NCI-H2081 (cell line): ENCODE results near the gene MVD.
A peak's percentile ranks its signal among the peaks of the same experiment; 100 is the strongest.
"Not testable (repeated sequence)": the region's sequence is repeated elsewhere in the genome, so short reads cannot be mapped to it uniquely, and the experiment has no call there.

ENCODE experiments used
- DNase-seq, 2 experiments: peaks; one replicate each; lab custom pipeline; 2025; lab: John Stamatoyannopoulos, UW

The MVD gene

GRCh38 chr16:88626646-88627045, 36.2 kb downstream of the MVD start:
- no peak for DNase-seq

- no peak for DNase-seq
These were observed 37.8 kb downstream of the MVD start for GRCh38 chr16:88624977-88625576.

- DNase-seq, result no peak
These were observed 38.4 kb downstream of the MVD start for GRCh38 chr16:88624481-88624880.

GRCh38 chr16:88623858-88624257, 39.0 kb downstream of the MVD start:
- DNase-seq, result no peak

- no peak for DNase-seq
These were observed 40.0 kb downstream of the MVD start for GRCh38 chr16:88622866-88623265.

DNA sequence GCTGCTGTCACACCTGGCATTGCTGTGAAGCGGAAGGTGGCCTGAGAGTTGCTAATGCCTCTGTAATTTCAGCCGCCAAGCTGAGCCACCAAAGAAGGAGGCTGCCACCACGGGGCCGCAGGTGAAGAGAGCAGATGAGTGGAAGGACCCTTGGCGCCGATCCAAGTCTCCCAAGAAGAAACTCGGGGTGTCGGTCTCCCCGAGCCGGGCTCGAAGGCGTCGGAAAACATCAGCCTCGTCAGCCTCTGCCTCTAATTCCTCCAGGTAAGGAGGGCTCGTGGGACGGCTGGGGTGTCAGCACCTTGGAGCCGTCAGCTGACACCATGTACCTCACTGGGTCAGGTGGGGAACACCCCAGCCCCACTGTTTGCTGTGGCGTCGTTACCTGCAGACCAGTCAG, 40.8 kb downstream of the MVD start:
- no peak for DNase-seq

- no peak for DNase-seq
These were observed 42.8 kb downstream of the MVD start for GRCh38 chr16:88619859-88620815.

DNA sequence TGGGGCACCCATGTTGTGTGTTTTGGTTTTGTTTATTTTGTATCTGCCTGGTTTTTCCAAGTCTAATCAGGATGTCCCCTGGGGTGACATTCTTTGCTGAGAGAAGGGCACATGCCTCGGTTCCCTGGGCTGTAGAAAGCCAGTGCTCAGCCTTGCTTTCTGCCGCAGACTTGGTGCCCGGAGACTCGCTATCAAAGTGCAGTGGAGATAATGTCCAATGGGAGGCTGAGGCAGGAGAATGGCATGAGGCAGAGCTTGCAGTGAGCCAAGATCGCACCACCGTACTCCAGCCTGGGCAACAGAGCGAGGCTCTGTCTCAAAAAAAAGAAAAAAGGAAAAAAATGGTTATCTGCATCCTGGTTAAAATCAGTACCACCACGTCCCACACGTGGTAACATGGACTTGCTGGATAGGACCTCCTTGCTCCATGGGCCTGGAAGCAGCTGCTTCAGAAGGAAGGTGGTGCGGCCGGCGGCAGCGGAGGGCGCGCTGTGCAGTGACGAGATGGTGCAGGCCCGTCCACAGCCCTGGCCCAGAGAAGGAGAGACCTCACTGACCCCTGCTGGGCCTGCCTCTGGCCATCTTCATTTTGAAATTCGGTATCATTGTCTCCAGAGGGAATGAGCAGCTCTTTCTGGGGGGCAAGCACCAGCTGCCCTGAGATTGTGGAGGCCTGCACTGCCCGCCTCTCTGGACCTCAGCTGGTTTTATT, 43.8 kb downstream of the MVD start:
- DNase-seq, result no peak

DNA sequence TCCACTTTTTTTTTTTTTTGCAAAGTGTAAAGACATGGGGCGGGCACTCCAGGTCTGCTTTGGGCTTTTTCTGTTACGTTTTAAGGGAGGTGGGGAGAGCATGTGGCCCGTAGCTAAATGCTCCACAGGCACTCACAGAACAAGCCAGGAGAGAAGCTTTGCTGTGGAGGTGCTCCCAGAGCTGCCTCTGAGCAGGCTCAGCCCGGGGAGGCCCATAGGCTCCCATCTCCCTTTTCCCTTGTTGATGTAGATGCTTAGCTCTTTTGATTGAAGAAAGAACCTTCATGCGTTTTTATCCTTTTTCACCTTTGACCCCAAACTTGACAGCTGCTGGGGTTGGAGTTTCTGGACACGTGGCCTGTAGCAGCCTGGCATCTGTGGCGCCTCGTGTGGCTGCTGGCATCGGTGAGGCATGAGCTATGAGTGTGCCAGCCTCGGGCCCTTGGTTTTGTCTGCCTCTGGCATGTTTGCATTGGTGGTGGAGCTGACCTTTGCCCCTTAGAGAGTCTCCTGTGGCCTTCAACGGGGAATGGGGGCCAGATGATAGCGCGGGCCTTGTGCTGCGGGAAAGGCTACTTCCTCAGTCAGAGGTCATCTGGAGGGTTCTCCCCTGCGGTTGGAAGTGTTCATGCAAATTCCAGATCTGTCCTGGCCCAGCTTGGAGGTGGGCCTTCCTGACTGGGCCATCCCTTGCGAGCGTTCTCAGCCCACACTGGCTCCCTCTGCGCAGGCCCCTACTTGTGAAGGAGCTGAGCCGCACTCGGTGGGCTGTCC, 44.5 kb downstream of the MVD start:
- DNase-seq, result no peak

- peak; percentile 56 to 81 for DNase-seq
These were observed 45.4 kb downstream of the MVD start for GRCh38 chr16:88617268-88618031.

- no peak for DNase-seq
These were observed 46.2 kb downstream of the MVD start for GRCh38 chr16:88616736-88617135.

- peak; percentile 44 to 68 for DNase-seq
These were observed 46.6 kb downstream of the MVD start for GRCh38 chr16:88616320-88616719.

GRCh38 chr16:88614818-88615580, 47.9 kb downstream of the MVD start:
- DNase-seq, result no peak

GRCh38 chr16:88613911-88614817, 48.7 kb downstream of the MVD start:
- DNase-seq, result no peak

- no peak for DNase-seq
These were observed 49.6 kb downstream of the MVD start for GRCh38 chr16:88613293-88613692.

DNA sequence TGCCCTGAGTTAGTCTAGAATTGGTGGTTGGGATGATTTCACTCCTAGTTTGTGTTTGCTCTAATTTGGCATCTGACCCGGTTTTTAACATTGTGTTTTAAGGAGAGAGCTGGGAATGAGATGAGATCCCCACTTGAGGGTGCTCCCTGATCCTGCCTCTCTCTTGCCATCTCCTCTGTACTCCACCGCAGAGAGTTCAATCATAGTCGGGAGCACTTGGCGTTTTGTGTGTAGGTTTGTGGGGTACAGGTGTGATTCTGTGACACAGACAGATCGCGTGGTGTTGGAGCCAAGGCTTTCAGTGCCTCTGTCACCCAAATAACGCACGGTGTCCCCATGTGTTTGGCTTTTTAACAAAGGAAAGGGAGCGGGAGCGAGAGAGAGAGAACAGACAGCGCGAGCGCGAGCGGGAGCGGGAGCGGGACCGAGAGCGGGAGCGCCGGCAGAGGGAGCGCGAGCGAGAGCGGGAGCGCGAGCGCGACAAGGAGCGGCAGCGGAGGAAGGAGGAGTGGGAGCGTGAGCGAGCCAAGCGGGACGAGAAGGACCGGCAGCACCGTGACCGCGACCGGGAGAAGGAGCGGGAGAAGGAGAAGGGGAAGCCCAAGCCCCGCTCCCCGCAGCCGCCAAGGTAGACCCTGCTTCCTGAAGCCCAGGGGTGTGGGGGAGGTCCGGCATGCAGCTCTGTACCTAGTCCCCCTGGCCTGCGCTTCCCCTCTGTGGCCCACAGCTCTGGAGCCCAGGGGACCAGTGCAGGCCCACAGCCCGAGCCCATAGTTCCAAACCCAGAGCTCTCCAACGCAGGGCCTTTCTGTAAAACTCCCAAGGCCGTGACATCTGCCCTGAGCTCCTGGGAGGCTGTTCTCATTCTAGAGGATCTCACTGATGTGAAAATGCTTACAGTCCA, 51.7 kb downstream of the MVD start:
- DNase-seq, result no peak

- no peak for DNase-seq
These were observed 52.8 kb downstream of the MVD start for GRCh38 chr16:88610080-88610479.

- DNase-seq, result not testable (repeated sequence)
These were observed 53.5 kb downstream of the MVD start for GRCh38 chr16:88609426-88609825.
